H9 (cell line): ENCODE measurements around the gene CACNA1D. TPM values are rescaled to one million over a fixed set of nuclear protein-coding genes. Genes with fewer than 3 reads are reported as not detected.

Experiments used
- DNase-seq: peaks from one replicate; pipeline ENCODE4 v3.0.0-alpha.2; 2017
- H2AFZ ChIP-seq: one replicate; pipeline ENCODE4 v1.6.1; 2013; ENCODE audit warnings: mild to moderate bottlenecking, low read length, control low read depth, moderate library complexity
- H2AK5ac ChIP-seq: 2 replicates; pipeline ENCODE4 v1.6.1; 2013; ENCODE audit warnings: low read length, control low read depth, mixed read lengths; ENCODE audit not compliant: insufficient read length
- H2BK120ac ChIP-seq: one replicate; pipeline ENCODE4 v1.6.1; 2013; ENCODE audit warnings: low read depth, mild to moderate bottlenecking, low read length, control low read depth, inconsistent platforms; ENCODE audit not compliant: poor library complexity, severe bottlenecking
- H2BK12ac ChIP-seq: 2 replicates; pipeline ENCODE4 v1.6.1; 2013; ENCODE audit warnings: low read length, control low read depth, mixed read lengths, low read depth; ENCODE audit not compliant: insufficient read length
- H2BK15ac ChIP-seq: 2 replicates; pipeline ENCODE4 v1.6.1; 2013; ENCODE audit warnings: low read depth, low read length, control low read depth
- H2BK20ac ChIP-seq: one replicate; pipeline ENCODE4 v1.6.1; 2013; ENCODE audit warnings: low read depth, mild to moderate bottlenecking, low read length, control low read depth, inconsistent platforms; ENCODE audit not compliant: poor library complexity, severe bottlenecking
- H2BK5ac ChIP-seq: 2 replicates; pipeline ENCODE4 v1.6.1; 2013; ENCODE audit warnings: low read length, control low read depth, mixed read lengths; ENCODE audit not compliant: insufficient read length
- H3K14ac ChIP-seq: 2 replicates; pipeline ENCODE4 v1.6.1; 2013; ENCODE audit warnings: low read length, control low read depth; ENCODE audit not compliant: insufficient read depth
- H3K18ac ChIP-seq: 2 replicates; pipeline ENCODE4 v1.6.1; 2013; ENCODE audit warnings: low read depth, mild to moderate bottlenecking, mixed read lengths, low read length, control low read depth; ENCODE audit not compliant: insufficient read length
- H3K23ac ChIP-seq: 2 replicates; pipeline ENCODE4 v1.6.1; 2013; ENCODE audit warnings: low read length, control low read depth, mixed read lengths, low read depth; ENCODE audit not compliant: insufficient read length
- H3K23me2 ChIP-seq: 2 replicates; pipeline ENCODE4 v1.6.1; 2013; ENCODE audit warnings: low read depth, mild to moderate bottlenecking, mixed read lengths, low read length, control low read depth; ENCODE audit not compliant: insufficient read length, poor library complexity, severe bottlenecking
- H3K27ac ChIP-seq: 2 replicates; pipeline ENCODE4 v1.5.1; 2013; ENCODE audit warnings: low read length, control low read depth, mixed read lengths, low read depth; ENCODE audit not compliant: insufficient read length
- H3K27me3 ChIP-seq: 2 replicates; pipeline ENCODE4 v1.6.1; 2013; ENCODE audit warnings: low read length, control low read depth, inconsistent platforms; ENCODE audit not compliant: insufficient read depth
- H3K4ac ChIP-seq: 2 replicates; pipeline ENCODE4 v1.6.1; 2013; ENCODE audit warnings: low read depth, mild to moderate bottlenecking, control low read depth, inconsistent platforms, low read length, moderate library complexity
- H3K4me1 ChIP-seq: 2 replicates; pipeline ENCODE4 v1.6.1; 2013; ENCODE audit warnings: low read length, control low read depth, inconsistent platforms; ENCODE audit not compliant: insufficient read depth
- H3K4me2 ChIP-seq: 2 replicates; pipeline ENCODE4 v1.6.1; 2013; ENCODE audit warnings: low read length, control low read depth, mixed read lengths; ENCODE audit not compliant: insufficient read length, insufficient read depth
- H3K56ac ChIP-seq: 2 replicates; pipeline ENCODE4 v1.6.1; 2013; ENCODE audit warnings: low read depth, mild to moderate bottlenecking, mixed read lengths, low read length, control low read depth; ENCODE audit not compliant: insufficient read length
- H3K79me1 ChIP-seq: 2 replicates; pipeline ENCODE4 v1.6.1; 2013; ENCODE audit warnings: low read depth, mild to moderate bottlenecking, moderate library complexity, low read length, control low read depth, inconsistent platforms; ENCODE audit not compliant: insufficient read depth, poor library complexity, severe bottlenecking
- H3K79me2 ChIP-seq: 2 replicates; pipeline ENCODE4 v1.6.1; 2013; ENCODE audit warnings: low read length, control low read depth, inconsistent platforms; ENCODE audit not compliant: insufficient read depth
- H3K9ac ChIP-seq: 2 replicates; pipeline ENCODE4 v1.6.1; 2013; ENCODE audit warnings: low read length, control low read depth, mixed read lengths; ENCODE audit not compliant: insufficient read length; ENCODE audit errors: extremely low read depth
- H3K9me3 ChIP-seq: one replicate; pipeline ENCODE4 v1.6.1; 2013; ENCODE audit warnings: low read depth, low read length, inconsistent platforms; ENCODE audit not compliant: control insufficient read depth
- H3T11ph ChIP-seq: one replicate; pipeline ENCODE4 v1.6.1; 2013; ENCODE audit warnings: mild to moderate bottlenecking, low read length, control low read depth, inconsistent platforms
- H4K20me1 ChIP-seq: one replicate; pipeline ENCODE4 v1.6.1; 2013; ENCODE audit not compliant: control insufficient read depth, insufficient read length, insufficient read depth
- H4K5ac ChIP-seq: 2 replicates; pipeline ENCODE4 v1.6.1; 2013; ENCODE audit warnings: low read depth, mild to moderate bottlenecking, mixed read lengths, low read length, control low read depth; ENCODE audit not compliant: insufficient read length
- H4K8ac ChIP-seq: replicated peaks from 2 replicates; pipeline ENCODE4 v1.6.1; 2013; ENCODE audit warnings: low read length, control low read depth, mixed read lengths, low read depth; ENCODE audit not compliant: insufficient read length
- H4K91ac ChIP-seq: 2 replicates; pipeline ENCODE4 v1.6.1; 2013; ENCODE audit warnings: low read depth, mild to moderate bottlenecking, moderate library complexity, mixed read lengths, low read length, control low read depth; ENCODE audit not compliant: insufficient read length
- H3K27ac Mint-ChIP-seq, 3 experiments: 2 replicates in 2 of 3; 3 replicates in 1 of 3; pipeline ENCODE4 v1.8.0; 2020 to 2021; ENCODE audit warnings: mixed read lengths in 3 of 3, mild to moderate bottlenecking in 1 of 3, moderate library complexity in 1 of 3
- H3K27me3 Mint-ChIP-seq: 2 replicates; pipeline ENCODE4 v1.8.0; 2021; ENCODE audit warnings: low read depth, mild to moderate bottlenecking, moderate library complexity, mixed read lengths
- H3K36me3 Mint-ChIP-seq, 3 experiments: 2 replicates in 2 of 3; 3 replicates in 1 of 3; pipeline ENCODE4 v1.8.0; 2020 to 2021; ENCODE audit warnings: low read depth in 3 of 3, mixed read lengths in 3 of 3; ENCODE audit not compliant: insufficient read depth in 1 of 3
- H3K4me1 Mint-ChIP-seq, 2 experiments: 2 replicates each; pipeline ENCODE4 v1.8.0; 2020; ENCODE audit warnings: mixed read lengths in 2 of 2
- H3K4me3 Mint-ChIP-seq, 2 experiments: 2 replicates in 1 of 2; 3 replicates in 1 of 2; pipeline ENCODE4 v1.8.0; 2020 to 2021; ENCODE audit warnings: mild to moderate bottlenecking in 2 of 2, mixed read lengths in 2 of 2, moderate library complexity in 1 of 2
- H3K9me3 Mint-ChIP-seq, 2 experiments: 2 replicates in 1 of 2; 3 replicates in 1 of 2; pipeline ENCODE4 v1.8.0; 2020; ENCODE audit warnings: mild to moderate bottlenecking in 2 of 2, mixed read lengths in 2 of 2, moderate library complexity in 1 of 2
- CTCF ChIP-seq: fragments of 200-600 bp; sonication (generic); conservative IDR thresholded peaks from 3 replicates; pipeline ENCODE4 v1.8.0; 2021; ENCODE audit warnings: antibody characterized with exemption, mild to moderate bottlenecking
- WGBS: extraction: QIAGEN DNeasy Blood & Tissue Kit; methylation state at CpG from one replicate; pipeline ENCODE4 v1.1.7; 2013; ENCODE audit warnings: missing lambda C conversion rate, low lambda C conversion rate, mixed read lengths; ENCODE audit not compliant: insufficient read length; ENCODE audit errors: extremely low coverage; 5-methylcytosine and 5-hydroxymethylcytosine counted together
- total RNA-seq: library from RNA; stranded (reverse); gene quantifications from 2 replicates; pipeline ENCODE4 v1.2.1, GENCODE V29; 2021

CACNA1D gene
- total RNA-seq, 1 experiment from 2014 or later = 3.5 TPM

- no peaks in the 10 kb centered on the region for H3K27me3 Mint-ChIP-seq
Observed at GRCh38 chr3:53821631-53822121, 327.3 kb downstream of the CACNA1D start.

More at GRCh38 chr3:53821631-53822121, 327.3 kb downstream of the CACNA1D start:
- no peak overlapping the region for H4K91ac ChIP-seq
- H3K23ac ChIP-seq = no peak overlapping the region
- Mint-ChIP-seq H3K36me3 (peaks cover 0 to 23% (median 18%) of the 10 kb centered on the region in 3 experiments; a peak in 6 of 7 replicates), H3K4me3 (no peak overlapping the region), H3K9me3 (no peaks in the 10 kb centered on the region), H3K4me1 (peaks cover 0 to 10% of the 10 kb centered on the region in 2 experiments; a peak in 2 of 4 replicates), H3K27ac (no peak overlapping the region)
- no peak overlapping the region for H3K14ac ChIP-seq
- H3K23me2 ChIP-seq = no peaks in the 10 kb centered on the region
- H3K27ac ChIP-seq = no peak overlapping the region
- H2BK15ac ChIP-seq = no peak overlapping the region
- H3K4ac ChIP-seq = no peak overlapping the region
- no peak overlapping the region for H2BK5ac ChIP-seq
- no CpG with 5 or more reads among the region's 5 CpGs for WGBS
- H3K79me2 ChIP-seq = no peaks in the 10 kb centered on the region
- no peak overlapping the region for H2BK120ac ChIP-seq
- no peaks in the 10 kb centered on the region for H4K20me1 ChIP-seq
- no peak overlapping the region for H2AK5ac ChIP-seq
- DNase-seq = no peak
- TF ChIP-seq CTCF = no peak
- no peak overlapping the region for H4K5ac ChIP-seq
- H3K9ac ChIP-seq = no peak overlapping the region
- H3K79me1 ChIP-seq = no peaks in the 10 kb centered on the region
- H3K9me3 ChIP-seq = no peaks in the 10 kb centered on the region
- H3T11ph ChIP-seq = no peak overlapping the region
- H3K4me1 ChIP-seq = no peaks in the 10 kb centered on the region
- no peak overlapping the region for H2BK20ac ChIP-seq
- H3K18ac ChIP-seq = no peak overlapping the region
- H2BK12ac ChIP-seq = no peak overlapping the region
- no peak overlapping the region for H4K8ac ChIP-seq
- H3K56ac ChIP-seq = no peak overlapping the region
- no peak overlapping the region for H3K4me2 ChIP-seq
- H2AFZ ChIP-seq = no peak overlapping the region
- H3K27me3 ChIP-seq = no peaks in the 10 kb centered on the region
